Measurements from ENCODE around the gene TNFRSF14. TPM values are rescaled to one million over a fixed set of nuclear protein-coding genes. Genes with fewer than 3 reads are reported as not detected.

Gene TNFRSF14
- total RNA-seq: 66.8 and 150 TPM in 2 replicates

DNA sequence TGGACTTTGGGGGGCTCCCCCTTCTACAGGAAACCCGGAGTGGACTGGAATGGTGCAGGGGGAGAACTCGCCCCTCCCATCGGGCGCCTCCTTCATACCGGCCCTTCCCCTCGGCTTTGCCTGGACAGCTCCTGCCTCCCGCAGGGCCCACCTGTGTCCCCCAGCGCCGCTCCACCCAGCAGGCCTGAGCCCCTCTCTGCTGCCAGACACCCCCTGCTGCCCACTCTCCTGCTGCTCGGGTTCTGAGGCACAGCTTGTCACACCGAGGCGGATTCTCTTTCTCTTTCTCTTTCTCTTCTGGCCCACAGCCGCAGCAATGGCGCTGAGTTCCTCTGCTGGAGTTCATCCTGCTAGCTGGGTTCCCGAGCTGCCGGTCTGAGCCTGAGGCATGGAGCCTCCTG is at the start of gene TNFRSF14:
TNFRSF14 (plus strand) TSS at position 95 of the 401 bp plus-strand sequence; CDS start at position 389, 294 bp downstream.
- peak; percentile 54 to 55 for DNase-seq (ENCODE audit: low read depth in 2 of 2)

DNA sequence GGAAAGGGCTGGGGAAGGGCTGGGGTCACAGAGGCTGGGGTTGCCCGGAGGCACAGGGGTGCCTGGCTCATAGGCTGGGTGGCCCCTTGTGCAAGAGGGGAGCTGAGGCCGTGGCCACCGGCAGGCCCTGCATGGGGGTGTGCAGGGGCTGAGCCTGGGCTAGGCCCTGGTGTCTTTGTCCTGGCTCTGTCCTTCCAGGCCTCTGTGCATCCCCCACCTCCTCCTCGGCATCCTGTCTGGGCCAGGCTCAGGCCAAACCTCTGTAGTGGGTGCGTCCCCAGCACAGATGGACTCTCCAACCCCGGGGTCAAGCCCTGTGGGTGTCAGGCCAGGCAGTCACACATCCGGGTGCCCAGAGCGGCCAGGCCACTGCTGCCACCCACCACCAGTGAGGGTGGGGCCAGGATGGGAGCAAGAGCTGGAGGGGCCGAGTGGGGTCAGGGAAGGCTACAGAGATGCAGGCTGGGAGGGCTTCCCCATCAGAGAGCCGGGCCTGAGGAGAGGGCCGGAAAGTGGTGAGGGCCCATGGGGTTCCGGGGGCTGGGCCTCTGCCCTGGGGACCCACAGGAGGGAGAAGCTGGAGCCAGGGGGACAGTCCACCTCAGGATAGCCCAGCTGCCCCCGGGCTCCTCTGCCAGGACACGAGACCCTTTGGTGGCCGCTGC is 49.1 kb upstream of the TNFRSF14 start:
- no peak for DNase-seq (ENCODE audit: low read depth in 2 of 2)

DNA sequence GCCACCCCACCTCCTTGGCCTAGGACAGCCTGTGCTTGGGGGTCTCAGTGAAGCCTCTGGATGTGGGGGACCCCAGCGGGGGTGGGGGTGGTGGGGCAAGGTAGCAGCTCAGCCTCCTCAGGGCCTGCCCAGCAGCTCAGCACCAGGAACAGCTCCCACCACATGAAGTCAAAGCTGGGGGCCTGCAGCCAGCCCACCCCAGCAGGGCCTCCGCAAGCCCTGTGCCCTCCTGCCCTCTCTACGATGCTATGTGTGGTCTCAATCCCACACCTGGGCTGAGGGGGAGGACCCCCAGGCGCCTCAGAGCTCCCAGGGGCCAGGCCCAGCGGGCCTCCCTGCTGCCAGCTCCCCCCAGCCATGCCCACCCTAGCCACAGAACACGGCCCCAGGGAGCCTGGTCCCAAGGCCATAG is 48.4 kb upstream of the TNFRSF14 start:
- no peak for DNase-seq (ENCODE audit: low read depth in 2 of 2)

DNA sequence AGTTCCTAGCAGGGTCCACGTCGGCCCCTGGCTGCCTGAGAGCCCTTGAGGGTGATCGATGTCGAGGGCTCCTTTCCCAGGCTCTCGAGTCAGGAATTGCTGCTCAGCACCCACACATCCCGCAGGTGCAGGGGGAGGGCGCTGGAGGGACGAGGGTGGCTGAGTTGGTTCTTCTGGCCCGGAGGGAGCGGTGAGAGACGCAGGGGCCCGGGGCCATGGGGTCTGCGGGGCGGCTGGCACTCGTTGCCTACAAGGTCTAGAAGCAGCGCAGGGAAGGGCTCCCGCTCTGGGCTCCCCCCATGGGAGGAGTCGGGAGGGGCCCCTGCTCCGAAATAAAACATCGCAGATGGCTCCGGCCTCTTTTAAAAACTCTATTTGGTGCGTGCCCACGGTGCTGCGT is 48.0 kb upstream of the TNFRSF14 start:
- DNase-seq (ENCODE audit: low read depth in 2 of 2): no peak

DNA sequence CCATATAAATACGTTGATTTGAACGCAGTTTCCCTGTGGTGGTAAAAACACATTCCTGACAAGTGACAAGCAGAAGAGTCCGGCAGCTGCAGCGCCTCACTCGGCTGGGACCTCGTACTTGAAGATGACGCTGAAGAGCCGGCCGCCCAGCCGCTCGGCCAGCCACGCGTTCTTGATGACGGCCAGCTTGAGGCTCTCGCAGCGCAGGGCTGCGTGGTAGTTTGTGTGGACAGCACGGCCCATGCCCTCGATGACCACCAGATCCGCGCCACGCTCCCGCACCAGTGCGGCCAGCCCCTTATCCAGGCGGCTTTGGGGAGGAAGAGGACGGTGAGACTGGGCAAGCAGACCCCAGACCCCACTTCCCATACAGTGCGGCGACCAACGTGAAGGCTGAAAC is 47.4 kb upstream of the TNFRSF14 start:
- no peak for DNase-seq (ENCODE audit: low read depth in 2 of 2)

DNA sequence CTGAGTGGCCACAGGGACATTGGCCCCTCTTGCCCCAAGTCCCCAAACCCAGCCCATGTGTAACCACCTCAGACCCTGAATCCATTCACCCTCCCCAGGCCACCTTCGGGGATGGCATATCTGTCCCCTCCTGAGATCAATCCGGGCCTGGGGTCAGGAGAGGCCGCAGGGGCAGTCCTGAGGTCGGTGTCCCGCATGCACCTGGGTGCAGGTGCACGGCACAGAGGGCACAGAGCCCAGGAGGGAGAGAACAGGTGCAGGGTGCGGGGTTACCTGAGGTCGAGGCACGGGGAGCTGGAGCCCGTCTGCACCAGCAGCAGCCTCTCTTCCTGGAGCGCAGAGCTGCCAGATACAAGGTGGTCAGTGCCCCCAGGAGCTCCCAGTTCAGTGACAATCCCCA is 46.6 kb upstream of the TNFRSF14 start:
- no peak for DNase-seq (ENCODE audit: low read depth in 2 of 2)

DNA sequence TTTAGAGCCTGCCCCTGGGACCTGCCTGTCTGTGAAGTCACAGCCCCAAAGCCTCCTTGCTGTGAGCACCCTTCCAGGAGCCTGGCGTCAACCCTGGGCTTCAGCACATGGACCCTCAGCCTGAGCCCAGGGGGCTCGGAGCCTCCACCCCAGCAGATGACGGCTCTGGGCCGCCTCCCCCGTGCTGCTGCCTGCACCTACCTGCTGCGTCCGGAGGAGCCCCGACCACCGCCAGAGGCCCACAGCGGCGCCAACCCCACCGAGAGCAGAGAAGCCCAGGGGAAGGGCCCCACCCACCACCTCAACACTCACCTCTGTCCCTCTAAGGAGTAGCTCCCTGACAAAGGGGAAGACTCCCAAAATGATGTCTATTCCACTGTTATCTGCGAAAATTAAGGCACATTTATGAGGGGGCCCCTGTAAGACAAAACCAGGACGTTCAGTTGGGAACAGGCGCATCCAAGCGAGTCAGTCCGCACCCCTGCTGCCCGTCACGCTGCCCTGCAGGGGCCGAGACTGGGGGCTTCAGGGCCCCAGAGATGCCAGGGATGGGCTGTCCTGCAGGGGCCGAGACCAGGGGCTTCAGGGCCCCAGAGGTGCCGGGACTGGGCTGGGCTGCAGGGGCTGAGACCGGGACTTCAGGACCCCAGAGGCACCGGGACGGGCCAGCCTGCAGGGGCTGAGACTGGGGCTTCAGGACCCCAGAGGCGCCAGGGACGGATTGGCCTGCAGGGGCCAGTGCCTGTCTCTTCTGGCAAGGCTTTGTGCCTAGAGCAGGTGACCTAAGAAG is 45.6 kb upstream of the TNFRSF14 start:
- no peak for DNase-seq (ENCODE audit: low read depth in 2 of 2)

DNA sequence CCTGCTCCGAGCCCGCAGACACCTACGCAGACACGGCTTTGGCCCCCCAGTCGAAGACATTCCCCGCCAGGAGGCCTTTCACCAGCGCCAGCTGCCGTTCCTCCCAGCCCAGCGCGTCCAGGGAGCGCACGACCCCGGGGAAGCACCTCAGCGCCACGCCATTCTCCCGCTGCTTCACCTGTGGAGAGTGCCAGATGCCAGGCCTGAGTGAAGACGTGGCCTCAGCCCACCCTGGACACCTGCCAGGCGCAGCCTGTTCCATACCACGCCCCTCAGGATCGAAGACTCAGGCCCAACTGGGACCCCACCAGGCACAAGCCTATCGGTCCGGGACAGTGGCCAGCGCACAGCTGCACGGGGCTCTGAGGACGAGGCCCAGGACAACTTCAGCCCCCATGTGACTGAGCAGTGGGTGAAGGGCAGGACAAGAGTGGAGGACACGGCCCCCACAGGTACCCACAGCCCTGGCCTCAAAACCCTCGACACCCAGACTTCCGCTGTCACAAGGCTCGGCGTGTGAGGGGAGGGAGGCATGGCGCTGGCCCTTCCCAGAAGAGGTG is 43.2 kb upstream of the TNFRSF14 start:
- no peak for DNase-seq (ENCODE audit: low read depth in 2 of 2)

DNA sequence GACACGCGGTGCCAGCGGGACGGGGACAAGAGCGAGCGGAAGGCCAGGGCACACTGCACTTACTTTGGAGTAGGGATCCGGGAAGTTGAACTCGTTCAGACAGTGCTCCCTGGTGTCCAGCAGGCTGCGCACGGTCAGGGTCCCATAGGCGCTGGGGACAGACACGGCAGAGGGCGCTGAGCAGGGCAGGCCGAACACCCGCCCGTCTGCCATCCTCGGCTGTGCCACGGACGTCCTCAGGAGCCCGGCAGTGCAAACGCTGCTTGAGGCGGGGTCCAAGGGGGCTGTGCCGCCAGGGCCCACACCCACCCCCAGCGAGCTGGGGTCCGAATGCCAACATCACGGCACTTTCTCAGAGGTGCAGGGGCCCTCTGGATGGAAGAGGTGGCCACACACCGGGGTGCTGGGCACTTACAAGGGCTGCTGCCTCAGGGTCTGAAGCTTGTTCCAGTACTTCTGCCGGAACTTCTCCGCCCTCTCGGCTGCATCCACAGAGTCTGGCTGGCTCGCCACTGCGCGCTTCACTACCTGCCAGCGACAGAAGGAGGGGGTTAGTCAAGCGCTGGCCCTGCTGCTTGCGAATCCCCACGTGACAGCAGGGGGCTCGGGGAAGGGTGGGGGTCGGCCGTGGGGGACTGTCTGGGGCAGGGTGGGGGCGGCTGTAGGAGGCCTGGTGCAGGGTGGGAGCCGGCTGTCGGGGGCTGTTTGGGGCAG is 42.1 kb upstream of the TNFRSF14 start:
- no peak for DNase-seq (ENCODE audit: low read depth in 2 of 2)

DNA sequence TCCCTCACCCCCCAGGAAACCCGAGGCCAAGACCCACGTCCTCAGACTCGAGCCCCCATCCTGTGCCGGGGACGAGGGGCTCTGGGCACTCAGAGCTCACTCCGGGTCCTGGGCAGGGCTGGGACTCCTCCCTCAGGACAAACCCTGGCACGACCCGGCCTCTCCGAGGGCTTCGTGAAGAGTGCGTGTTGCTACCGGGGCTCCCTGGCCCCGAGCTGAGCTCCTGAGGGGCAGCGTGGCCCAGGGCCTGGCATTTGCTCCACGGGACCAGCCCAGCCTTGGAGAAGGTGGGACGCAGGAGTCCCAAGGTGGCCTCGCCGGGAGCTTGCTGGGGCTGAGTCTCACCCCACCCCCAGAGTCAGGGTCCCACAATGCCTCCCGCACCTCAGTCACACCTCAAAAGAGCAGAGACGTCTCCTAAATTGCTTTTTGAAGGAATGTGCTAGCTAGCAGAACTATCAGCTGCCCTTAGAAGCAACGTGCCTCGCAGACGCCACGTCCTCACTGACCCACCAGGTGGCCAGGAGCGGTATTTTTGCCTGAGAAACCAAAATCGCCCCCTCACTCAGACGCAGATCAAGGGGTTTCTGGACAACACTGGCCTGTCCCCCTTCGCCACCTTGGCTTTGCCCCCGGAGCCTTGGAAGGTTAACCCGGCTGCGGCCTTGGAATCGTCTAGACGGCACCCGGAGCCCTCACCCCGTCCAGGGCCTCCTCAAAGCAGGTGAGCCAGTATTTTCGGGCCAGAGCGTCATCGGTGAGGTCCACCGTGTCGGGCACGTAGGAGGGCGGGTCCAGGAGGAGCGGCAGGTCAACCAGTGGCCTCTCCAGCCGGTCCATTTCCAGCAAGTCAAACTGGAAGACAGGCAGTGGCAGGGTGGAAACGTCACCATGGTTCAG is 41.1 kb upstream of the TNFRSF14 start:
- no peak for DNase-seq (ENCODE audit: low read depth in 2 of 2)

DNA sequence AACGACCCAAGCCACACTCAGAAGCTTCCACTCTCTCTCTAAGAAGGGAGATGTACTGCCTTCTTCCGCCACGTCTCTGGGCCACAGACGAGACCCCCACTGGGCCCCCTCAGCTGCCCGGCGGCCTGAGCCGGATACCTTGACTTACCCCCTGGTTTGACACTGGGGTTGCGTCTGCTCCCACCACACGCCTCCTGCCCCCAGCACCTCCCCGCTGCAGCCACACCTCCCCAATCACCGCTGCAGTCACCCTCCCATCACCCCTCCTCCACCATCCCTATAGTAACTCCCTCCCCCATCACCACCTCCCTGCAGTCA is 40.4 kb upstream of the TNFRSF14 start:
- no peak for DNase-seq (ENCODE audit: low read depth in 2 of 2)

DNA sequence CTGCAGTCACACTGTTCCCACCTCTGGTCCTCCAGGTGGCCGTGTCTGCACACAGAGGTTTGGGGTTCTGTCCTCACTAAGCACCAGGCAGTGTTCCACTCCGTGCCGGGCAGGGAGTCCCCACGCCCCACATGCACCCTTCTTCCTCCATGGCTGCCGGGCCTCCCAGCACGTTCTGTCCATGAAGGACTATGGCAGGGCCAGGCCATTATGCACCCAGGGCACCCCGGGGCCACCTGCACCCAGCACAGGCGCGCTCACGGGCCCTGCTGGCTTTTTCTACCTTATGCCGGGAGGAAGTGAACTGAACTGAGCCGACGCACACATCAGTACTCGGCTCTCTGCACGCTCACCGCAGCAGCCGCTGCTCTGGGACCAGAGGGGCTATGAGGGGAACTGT is 40.0 kb upstream of the TNFRSF14 start:
- DNase-seq (ENCODE audit: low read depth in 2 of 2): no peak

DNA sequence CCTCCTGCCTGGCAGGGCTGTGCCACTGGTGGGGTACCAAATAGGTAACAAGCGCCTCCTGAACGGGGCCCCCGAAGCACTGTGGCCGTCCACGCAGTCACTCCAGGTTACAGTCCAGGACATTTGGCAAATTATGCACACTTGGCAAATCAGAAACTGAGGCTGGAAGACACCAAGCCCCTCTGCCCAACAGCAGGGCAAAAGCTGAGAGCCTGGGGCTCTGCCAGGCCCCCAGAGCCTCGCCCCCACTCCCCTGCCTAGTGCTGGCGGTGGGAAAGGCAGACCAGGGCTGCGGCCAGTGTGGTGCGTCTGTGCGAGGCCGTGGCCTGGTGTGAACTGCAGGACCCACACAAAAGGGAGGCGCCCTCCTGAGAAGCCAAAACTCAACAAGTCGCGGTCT is 39.2 kb upstream of the TNFRSF14 start:
- DNase-seq (ENCODE audit: low read depth in 2 of 2): no peak

DNA sequence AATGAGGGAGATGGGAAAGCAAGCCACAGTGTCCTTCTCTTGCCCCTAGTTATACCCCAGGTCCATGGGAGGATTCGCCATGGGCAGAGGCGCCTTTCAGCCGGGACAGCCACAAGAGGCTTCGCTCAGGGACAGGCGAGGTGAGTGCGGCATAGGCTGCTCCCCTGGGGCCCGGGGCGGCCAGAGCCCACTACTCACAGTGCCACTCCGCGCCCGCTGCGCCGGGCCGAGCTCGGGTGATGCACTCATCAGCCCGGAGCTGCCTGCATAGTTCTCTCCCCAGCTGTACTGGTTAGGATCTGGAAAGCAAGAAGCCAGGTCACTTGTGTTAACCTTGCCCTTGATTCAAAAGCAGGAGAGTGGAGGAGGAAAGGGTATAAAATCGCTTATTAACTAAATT is 38.2 kb upstream of the TNFRSF14 start:
- DNase-seq (ENCODE audit: low read depth in 2 of 2): no peak

DNA sequence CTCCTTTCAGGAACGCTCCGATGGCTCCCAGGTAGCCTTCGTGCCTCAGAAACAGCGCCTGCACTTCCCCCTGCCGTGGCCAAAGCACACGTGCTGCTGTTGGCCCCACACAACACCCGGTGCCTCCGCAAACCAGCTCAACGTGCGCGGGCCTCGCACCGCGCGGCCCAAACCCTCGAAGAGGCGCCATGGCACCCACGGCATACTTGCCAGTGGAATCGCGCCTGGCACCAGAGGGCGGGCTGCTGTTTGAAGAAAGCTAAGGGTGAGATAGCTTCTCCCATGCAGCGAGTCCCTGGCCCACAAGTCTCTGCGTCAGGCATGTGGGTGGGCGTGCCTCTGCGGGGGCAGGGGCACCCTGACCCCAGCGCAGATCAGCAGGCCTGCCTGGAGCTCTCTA is 37.6 kb upstream of the TNFRSF14 start:
- no peak for DNase-seq (ENCODE audit: low read depth in 2 of 2)

DNA sequence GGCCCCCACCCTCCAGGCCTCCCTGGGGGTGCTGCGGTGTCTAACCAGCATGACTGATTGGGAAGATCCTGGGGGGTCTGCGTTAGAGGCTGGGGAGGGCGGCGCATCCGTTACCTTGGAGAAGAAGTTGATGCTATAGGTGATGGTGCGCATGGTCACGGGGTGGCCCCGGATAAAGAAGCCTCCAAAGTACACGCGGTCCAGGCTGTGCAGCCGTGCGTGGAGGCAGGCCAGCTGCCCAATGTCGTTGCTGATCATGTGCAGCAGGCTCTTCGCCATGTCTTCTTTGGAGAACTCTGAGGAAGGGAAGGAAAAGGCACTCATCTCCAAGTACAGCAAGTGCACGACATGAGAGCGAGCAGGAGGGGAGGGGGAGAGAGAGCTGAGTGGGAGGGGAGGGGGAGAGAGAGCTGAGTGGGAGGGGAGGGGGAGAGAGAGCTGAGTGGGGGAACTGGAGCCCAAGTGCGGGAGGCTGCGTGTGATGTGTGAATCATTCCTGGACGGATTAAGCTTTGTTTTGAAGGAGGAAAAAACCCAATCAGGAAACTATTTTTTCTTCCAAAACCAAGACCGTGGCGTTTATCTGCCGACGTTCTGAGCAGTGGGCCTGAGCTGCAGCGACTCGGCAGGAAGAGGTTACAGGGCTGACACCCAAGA is 37.0 kb upstream of the TNFRSF14 start:
- DNase-seq (ENCODE audit: low read depth in 2 of 2): no peak

DNA sequence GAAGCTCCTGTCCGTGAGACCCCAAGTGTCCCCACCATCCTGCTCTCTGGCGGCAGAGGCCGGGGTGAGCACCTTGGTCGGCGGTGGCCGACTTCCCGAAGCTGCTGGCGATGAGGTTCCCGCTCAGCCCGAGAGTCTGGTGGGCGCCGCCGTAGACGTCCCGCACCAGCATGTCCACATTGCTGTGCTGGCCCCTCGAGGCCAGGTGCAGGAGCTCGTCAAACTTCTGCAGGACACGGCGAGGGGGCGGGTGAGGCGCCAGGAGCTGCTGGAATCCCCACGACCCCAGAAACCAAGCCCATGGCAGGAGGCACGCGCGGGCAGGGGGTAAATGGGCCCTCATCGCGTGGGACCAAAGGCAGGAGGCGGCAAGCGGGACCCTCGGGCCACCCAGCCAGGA is 36.4 kb upstream of the TNFRSF14 start:
- DNase-seq (ENCODE audit: low read depth in 2 of 2): no peak

DNA sequence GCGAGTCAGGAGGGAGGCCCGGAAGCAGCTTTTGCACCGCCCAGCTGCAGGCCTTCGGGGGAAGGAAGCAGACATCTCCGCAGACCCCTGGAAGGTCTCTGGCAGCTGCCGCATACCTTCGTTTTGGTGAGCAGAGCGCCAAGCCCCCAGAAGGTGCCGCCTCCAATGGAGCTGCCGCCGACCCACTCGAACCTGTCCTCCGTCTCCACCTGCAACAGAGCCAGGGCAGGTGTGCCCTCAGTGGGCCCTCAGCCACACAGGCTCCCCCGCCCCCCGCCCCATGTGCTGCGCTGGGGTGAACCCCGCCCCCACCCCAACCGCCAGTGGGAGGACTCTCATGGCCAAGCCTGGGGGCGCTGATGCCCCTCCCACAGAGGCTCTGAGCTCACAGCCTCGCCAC is 36.0 kb upstream of the TNFRSF14 start:
- no peak for DNase-seq (ENCODE audit: low read depth in 2 of 2)

DNA sequence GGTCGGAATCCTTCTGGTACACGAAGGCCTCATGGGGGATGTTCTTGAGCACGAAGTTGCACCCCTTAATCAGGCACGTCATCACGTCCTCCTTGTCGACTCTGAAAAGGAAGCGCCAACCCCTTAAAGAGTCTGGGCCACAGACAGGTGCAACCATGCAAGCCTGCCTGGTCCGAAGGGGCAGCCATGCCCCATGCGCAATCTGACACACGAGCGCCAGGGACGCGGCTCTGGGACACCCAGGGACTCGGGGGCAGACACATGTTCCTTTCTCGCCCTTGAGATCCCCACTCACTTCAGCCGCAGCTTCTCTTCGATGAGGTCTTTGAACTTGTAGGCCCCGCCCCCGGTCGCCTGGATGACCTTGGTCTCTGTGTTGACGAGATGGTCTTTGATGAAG is 35.4 kb upstream of the TNFRSF14 start:
- no peak for DNase-seq (ENCODE audit: low read depth in 2 of 2)

DNA sequence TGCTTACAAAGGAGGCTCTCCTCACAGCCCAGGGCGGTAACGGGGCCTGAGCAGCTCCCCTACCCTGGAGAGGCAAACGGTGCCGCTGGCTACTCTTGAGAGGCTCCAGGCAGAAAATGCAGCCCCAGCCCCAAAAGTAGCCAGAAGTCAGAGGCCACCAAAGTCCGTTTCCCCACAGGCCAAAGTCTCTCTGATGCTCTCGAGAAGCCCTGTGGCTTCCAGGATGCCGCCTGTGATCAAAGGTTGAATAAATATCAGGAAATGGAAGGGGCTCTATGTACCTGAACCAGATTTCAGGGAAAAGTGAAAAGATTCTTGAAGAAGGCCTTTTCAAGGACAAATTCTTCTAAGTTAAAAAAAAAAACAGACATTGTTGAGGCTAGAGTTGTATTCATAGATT is 33.9 kb upstream of the TNFRSF14 start:
- no peak for DNase-seq (ENCODE audit: low read depth in 2 of 2)
